Dermis microvascular lymphatic vessel endothelial cell (primary cell): ENCODE data around the gene TARDBP. TPM values are rescaled to one million over a fixed set of nuclear protein-coding genes. Genes with fewer than 3 reads are reported as not detected.
A peak's percentile ranks its signal among the peaks of the same experiment; 100 is the strongest.
"Not testable (repeated sequence)": the region's sequence is repeated elsewhere in the genome, so short reads cannot be mapped to it uniquely, and the experiment has no call there.

Experiments used
- DNase-seq, 2 donors: peaks; one replicate each; pipeline versions ENCODE4 v3.0.0 to v3.0.0-alpha.2; 2010; ENCODE audit warnings: low read depth in 2 of 2
- total RNA-seq: library from RNA; depleted of rRNA; stranded (reverse); fragments of >200 nt; gene quantifications from 2 replicates; pipeline ENCODE4 v1.2.1, GENCODE V29; 2014

TARDBP gene
- total RNA-seq, 1 donor from 2014 or later: 85.6 TPM

- not testable (repeated sequence) for DNase-seq
These were observed 20.4 kb upstream of the TARDBP start for GRCh38 chr1:10992004-10992403.

DNA sequence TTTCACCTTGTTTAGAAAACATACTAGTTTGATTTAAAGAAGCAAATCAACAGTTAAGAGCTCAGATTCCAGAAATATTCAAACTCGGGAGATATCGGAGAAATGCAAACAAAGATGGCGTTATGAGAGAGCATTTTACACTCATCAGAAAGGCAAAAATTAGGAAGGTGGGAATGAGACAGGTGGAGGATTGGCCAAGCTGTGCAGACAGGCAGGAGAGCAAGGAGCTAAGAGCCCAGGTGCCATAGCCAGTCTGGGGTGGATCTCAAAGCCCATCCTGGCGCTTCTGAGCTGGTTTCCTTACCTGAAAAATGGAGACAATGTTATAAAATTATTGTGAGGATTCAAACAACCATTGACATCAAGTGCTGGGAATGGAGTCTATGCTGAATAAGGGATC lies 19.6 kb upstream of the TARDBP start:
- no peak for DNase-seq

- DNase-seq: no peak
These were observed 16.4 kb upstream of the TARDBP start for GRCh38 chr1:10996100-10996499.

- no peak for DNase-seq
These were observed 11.9 kb upstream of the TARDBP start for GRCh38 chr1:11000526-11000925.

DNA sequence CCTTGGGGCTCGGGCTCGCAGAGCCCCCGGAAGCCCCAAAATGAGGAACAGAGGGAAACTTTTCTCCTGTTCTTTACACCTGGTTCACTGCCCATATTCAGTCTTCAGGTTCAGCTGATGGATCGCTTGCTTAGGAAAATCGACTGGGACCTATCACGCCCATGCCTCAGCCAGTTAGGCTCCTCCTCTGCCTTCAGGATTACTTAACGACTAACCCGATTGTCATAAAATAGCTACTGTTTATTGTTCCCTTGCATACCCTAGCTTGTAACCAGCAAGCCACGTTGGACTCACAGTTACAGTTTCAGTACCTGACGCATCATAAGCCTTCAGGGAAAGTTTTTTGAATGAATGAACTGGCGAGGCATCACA lies 692 bp downstream of the TARDBP start:
- DNase-seq: no peak

DNA sequence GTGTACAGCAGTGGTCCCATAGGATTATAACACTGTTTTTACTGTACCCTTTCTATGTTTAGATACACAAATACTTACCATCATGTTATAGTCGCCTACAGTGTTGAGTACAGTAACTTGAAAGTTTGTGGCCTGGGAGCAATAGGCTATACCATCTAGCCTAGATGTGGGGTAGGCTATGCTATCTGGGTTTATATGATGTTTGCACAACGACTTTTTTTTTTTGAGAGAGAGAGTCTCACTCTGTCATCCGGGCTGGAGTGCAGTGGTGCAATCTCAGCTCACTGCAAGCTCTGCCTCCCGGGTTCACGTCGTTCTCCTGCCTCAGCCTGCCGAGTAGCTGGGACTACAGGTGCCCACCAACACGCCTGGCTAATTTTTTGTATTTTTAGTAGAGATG lies 6.9 kb downstream of the TARDBP start:
- not testable (repeated sequence) for DNase-seq

GRCh38 chr1:11019971-11020370 lies 7.5 kb downstream of the TARDBP start:
- no peak for DNase-seq

- no peak for DNase-seq
These were observed 10.7 kb downstream of the TARDBP start for GRCh38 chr1:11023201-11023600.

DNA sequence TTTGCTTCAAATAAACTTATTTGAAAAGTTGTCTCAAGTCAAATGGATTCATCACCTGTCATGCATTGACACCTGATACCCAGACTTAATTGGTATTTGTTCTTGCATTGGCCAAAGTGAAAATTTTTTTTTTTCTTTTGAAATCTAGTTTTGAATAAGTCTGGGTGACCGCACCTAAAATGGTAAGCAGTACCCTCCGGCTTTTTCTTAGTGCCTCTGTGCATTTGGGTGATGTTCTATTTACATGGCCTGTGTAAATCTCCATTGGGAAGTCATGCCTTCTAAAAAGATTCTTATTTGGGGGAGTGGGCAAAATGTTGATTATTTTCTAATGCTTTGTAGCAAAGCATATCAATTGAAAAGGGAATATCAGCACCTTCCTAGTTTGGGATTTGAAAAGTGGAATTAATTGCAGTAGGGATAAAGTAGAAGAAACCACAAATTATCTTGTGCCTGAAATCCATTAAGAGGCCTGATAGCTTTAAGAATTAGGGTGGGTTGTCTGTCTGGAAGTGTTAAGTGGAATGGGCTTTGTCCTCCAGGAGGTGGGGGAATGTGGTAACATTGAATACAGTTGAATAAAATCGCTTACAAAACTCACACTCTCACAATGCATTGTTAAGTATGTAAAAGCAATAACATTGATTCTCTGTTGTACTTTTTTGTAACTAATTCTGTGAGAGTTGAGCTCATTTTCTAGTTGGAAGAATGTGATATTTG lies 11.9 kb downstream of the TARDBP start:
- no peak for DNase-seq

DNA sequence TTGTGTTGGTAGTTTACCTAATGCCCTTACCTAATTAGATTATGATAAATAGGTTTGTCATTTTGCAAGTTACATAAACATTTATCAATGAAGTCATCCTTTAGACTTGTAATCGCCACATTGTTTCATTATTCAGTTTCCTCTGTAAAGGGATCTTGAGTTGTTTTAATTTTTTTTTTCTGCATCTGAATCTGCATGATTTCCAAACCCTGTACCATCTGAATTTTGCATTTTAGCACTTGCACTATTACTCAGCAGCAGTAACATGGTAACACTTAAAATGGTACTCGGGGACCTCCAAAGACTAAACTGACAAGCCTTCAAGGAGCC lies 12.4 kb downstream of the TARDBP start:
- DNase-seq: no peak

GRCh38 chr1:11025618-11026017 lies 13.2 kb downstream of the TARDBP start:
- DNase-seq: no peak

DNA sequence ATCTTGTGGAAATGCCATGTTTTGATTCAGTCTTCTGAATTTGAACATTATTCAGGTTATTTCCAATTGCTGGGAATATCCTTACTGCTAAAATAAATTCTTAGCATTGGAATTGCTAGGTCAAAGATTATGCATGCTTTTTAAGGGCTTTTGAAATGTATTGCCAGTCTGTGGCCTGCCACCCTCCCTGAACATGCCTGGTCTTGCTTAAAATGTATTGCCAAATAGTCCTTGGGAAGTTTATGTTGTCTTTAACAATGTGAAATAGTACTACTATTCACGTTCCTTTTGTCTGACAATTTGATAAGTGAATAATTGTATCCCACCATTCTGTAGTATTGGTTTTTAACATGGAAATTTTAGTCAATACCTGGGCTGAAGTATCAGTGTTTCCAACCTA lies 13.6 kb downstream of the TARDBP start:
- DNase-seq: no peak

DNA sequence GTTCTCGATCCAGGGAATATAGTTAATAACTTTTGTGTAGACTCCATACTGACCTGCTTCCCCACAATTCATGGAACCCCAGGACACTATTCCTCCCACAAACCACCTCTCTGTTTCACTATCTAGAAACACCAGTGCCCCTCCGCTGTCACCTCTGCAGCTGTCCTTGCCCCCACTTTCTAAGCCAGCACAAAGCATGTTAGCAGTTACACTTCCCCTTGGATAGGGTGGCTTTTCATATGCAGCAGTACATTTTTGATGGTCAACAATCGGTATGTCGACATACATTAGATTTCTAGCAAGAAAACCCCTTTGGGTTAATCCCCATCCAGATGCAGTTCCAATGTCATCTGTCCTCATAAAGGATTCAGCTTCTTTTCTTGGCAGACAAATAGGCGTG lies 14.4 kb downstream of the TARDBP start:
- no peak for DNase-seq

GRCh38 chr1:11027316-11027715 lies 14.9 kb downstream of the TARDBP start:
- no peak for DNase-seq

DNA sequence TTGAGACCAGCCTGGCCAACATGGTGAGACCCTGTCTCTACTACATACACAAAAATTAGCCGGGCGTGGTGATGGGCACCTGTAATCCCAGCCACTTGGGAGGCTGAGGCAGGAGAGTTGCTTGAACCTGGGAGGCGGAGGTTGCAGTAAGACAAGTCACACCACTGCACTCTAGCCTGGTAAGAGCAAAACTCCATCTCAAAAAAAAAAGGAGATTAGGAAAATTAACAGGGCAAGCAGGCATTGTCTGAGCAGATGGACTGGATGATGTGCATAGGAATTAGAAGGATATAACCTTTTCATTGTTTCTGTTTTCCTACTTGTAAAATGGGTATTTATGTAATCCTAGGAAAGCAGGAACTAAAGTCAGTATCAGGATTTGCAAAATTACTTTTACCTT lies 15.6 kb downstream of the TARDBP start:
- no peak for DNase-seq

- DNase-seq: no peak
These were observed 18.4 kb downstream of the TARDBP start for GRCh38 chr1:11030865-11031264.

GRCh38 chr1:11031624-11032262 lies 19.3 kb downstream of the TARDBP start:
- no peak for DNase-seq

DNA sequence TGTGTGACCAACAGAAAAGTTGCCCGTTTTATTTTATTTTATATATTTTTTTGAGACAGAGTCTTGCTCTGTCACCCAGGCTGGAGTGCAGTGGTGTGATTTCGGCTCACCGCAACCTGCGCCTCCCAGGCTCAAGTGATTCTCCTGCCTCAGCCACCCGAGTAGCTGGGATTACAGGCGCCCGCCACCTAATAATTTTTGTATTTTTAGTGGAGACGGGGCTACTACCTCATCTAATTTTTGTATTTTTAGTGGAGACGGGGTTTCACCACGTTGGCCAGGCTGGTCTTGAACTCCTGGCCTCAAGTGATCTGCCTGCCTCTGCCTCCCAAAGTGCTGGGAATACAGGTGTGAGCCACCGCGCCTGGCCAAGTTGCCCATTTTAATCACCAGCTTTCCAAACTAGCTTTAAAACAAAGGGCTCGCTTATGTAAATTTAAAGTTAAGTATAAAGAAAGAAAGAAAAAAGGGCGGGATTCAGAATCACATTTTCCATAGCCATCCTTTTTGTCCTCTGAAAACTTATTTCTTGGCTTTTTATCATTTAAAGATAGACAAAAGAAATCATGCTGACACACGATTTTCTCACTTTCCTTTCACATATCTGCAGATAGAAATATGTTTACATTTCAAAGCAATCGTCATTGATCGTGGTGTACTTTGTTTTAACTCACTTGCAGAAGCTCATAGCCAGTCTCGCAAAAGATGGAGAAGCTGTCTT lies 24.7 kb downstream of the TARDBP start:
- DNase-seq: not testable (repeated sequence)

- peak; percentile 70 to 85 for DNase-seq
These were observed 25.3 kb downstream of the TARDBP start for GRCh38 chr1:11037740-11038182.

DNA sequence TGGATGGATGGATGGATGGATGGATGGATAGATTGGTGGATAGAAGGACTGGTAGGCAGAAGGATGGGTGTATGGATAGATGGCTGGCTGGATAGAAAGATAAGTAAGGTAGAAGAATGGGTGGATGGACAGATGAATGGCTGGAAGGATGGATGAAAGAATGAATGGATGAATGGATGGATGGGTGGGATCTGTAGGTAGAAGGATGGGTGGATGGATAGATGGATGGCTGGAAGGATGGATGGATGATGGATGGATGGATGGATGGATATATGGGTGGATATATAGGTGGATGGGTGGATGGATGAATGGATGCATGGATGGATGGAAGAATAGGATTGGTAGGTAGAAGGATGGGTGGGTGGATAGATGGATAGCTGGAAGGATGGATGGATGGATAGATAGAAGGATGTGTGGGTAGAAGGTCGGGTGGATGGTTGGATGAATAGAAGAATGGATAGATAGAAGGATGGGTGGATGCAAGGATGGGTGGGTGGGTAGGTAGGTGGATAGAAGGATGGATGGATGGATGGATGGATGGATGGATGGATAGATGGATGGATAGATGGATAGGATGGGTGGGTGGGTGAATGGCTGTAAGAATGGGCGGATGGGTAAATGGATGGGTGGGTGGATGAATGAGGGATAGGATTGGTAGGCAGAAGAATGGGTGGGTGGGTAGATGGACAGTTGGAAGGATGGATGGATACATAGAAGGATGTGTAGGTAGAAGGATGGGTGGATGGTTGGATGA lies 27.1 kb downstream of the TARDBP start:
- DNase-seq: no peak

DNA sequence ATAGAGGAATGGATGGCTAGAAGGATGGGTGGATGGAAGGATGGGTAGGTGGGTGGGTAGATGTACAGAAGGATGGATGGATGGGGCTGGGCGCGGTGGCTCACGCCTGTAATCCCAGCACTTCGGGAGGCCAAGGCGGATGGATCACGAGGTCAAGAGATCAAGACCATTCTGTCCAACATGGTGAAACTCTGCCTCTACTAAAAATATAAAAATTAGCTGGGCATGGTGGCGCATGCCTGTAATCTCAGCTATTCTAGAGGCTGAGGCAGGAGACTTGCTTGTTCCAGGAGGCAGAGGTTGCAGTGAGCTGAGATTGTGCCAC lies 27.6 kb downstream of the TARDBP start:
- DNase-seq: not testable (repeated sequence)

DNA sequence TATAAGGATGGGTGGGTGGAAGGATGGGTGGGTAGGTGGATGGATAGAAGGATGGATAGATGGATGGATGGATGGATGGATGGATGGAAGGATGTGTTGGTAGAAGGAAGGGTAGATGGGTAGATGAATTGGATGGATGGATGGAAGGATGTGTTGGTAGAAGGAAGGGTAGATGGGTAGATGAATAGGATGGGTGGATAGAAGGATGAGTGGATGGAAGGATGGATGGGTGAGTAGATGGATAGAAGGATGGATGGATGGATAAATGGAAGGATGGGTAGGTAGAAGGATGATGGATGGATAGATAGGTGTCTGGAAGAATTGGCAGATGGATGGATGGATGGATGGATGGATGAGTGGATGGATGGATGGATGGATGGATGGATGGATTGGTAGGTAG lies 28.6 kb downstream of the TARDBP start:
- no peak for DNase-seq
